Muscle of leg (tissue), 11 donors: ENCODE data around the gene DHX57. TPM values are rescaled to one million over a fixed set of nuclear protein-coding genes. Genes with fewer than 3 reads are reported as not detected.
A peak's percentile ranks its signal among the peaks of the same experiment; 100 is the strongest.

Experiments
- DNase-seq: peaks from one replicate; pipeline ENCODE4 v3.0.0; 2013
- H3K27ac ChIP-seq: one replicate; pipeline ENCODE4 v1.5.1; 2013; ENCODE audit warnings: mild to moderate bottlenecking, low read length, control low read depth
- H3K27me3 ChIP-seq: one replicate; pipeline ENCODE4 v1.6.1; 2013; ENCODE audit warnings: low read length; ENCODE audit not compliant: control insufficient read depth, insufficient read depth
- H3K36me3 ChIP-seq: one replicate; pipeline ENCODE4 v1.6.1; 2013; ENCODE audit warnings: low read length; ENCODE audit not compliant: control insufficient read depth, insufficient read depth
- H3K4me1 ChIP-seq: one replicate; pipeline ENCODE4 v1.6.1; 2013; ENCODE audit warnings: low read length; ENCODE audit not compliant: control insufficient read depth, insufficient read depth
- H3K4me3 ChIP-seq: one replicate; pipeline ENCODE4 v1.5.1; 2013; ENCODE audit warnings: low read length, control low read depth
- H3K9me3 ChIP-seq: replicated peaks from 2 replicates; pipeline ENCODE4 v1.6.1; 2013; ENCODE audit warnings: low read depth, low read length; ENCODE audit not compliant: control insufficient read depth
- WGBS: methylation state at CpG from one replicate; pipeline ENCODE4 v1.1.5; 2013; ENCODE audit warnings: missing lambda C conversion rate; ENCODE audit not compliant: insufficient coverage; 5-methylcytosine and 5-hydroxymethylcytosine counted together
- polyA plus RNA-seq, 8 donors: library from polyadenylated mRNA; unstranded; fragments of 120-200 nt; gene quantifications; one replicate each; pipeline versions ENCODE4 v1.2.1 to v1.2.3, GENCODE V29; 2013; ENCODE audit warnings: inconsistent platforms in 1 of 8, low replicate concordance in 1 of 8; ENCODE audit not compliant: insufficient read length in 8 of 8, insufficient read depth in 1 of 8
- total RNA-seq: library from RNA; stranded (reverse); fragments of 120-200 nt; gene quantifications from one replicate; pipeline ENCODE4 v1.2.4, GENCODE V29; 2013

The DHX57 gene
- total and polyA plus RNA-seq, 9 donors, result 16.9 to 24.8 (median 20.6) TPM

DNA sequence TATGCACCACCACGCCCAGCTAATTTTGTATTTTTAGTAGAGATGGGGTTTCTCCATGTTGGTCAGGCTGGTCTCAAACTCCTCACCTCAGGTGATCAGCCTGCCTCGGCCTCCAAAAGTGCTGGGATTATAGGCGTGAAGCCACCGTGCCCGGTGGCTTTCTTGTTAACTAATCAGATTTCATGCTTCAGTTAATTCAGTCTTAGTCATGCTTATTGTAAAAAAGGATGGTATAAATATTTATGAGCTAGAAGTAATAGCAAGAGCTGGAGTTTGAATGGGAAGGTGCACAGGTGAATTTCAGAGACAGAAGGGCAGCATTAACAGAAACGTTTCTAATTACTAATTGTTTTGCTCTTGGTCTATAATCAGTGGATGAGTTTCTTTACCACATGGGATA, 87.4 kb downstream of the DHX57 start:
- Histone ChIP-seq H3K27ac (no peak overlapping the region), H3K4me1 (peaks cover 5% of the 10 kb centered on the region), H3K36me3 (no peaks in the 10 kb centered on the region), H3K4me3 (no peak overlapping the region), H3K9me3 (no peaks in the 10 kb centered on the region), H3K27me3 (no peaks in the 10 kb centered on the region)
- no peak for DNase-seq
- WGBS, result 67% methylated on average over 1 of the region's 6 CpGs

GRCh38 chr2:38783586-38783985, 92.1 kb downstream of the DHX57 start:
- no peak overlapping the region for H3K4me3 ChIP-seq
- H3K27me3 ChIP-seq, result no peaks in the 10 kb centered on the region
- H3K27ac ChIP-seq, result no peak overlapping the region
- H3K36me3 ChIP-seq, result peaks cover 18% of the 10 kb centered on the region
- no peaks in the 10 kb centered on the region for H3K9me3 ChIP-seq
- H3K4me1 ChIP-seq, result peaks cover 9% of the 10 kb centered on the region
- DNase-seq, result no peak

DNA sequence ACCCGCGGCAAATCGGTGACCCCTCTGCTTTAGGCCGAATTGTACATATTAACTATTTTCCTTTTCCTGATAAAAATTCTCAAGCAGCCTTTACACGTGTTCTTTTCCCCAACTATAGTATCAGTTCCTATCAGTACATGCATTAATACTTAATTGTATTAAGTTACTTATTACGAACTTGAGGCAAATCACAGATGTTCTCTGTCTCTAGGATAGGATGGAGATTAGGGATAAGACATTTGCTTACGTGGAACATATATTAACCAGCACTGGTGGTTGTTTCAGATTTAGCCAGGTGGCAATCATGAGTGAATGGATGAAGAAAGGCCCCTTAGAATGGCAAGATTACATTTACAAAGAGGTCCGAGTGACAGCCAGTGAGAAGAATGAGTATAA, 97.0 kb downstream of the DHX57 start:
- WGBS, result no CpG with 5 or more reads among the region's 8 CpGs
- Histone ChIP-seq H3K9me3 (no peaks in the 10 kb centered on the region), H3K4me3 (peak overlapping the region; percentile 76), H3K4me1 (peaks cover 5% of the 10 kb centered on the region), H3K27ac (peak overlapping the region; percentile 87), H3K36me3 (peaks cover 18% of the 10 kb centered on the region), H3K27me3 (peaks cover 11% of the 10 kb centered on the region)
- no peak for DNase-seq

- WGBS, result 81% methylated on average over 9 of the region's 13 CpGs
- peaks cover 5% of the 10 kb centered on the region for H3K4me1 ChIP-seq
- no peaks in the 10 kb centered on the region for H3K9me3 ChIP-seq
- no peak for DNase-seq
- no peak overlapping the region for H3K4me3 ChIP-seq
- no peak overlapping the region for H3K27ac ChIP-seq
- H3K27me3 ChIP-seq, result peaks cover 11% of the 10 kb centered on the region
- peaks cover 15% of the 10 kb centered on the region for H3K36me3 ChIP-seq
Observed at GRCh38 chr2:38776531-38776930, 99.2 kb downstream of the DHX57 start.

- no peak for DNase-seq
- WGBS, result 89% methylated on average over 1 of the region's 7 CpGs
- no peak overlapping the region for H3K27ac ChIP-seq
- H3K4me3 ChIP-seq, result no peak overlapping the region
- no peaks in the 10 kb centered on the region for H3K9me3 ChIP-seq
- H3K36me3 ChIP-seq, result peaks cover 9% of the 10 kb centered on the region
- H3K4me1 ChIP-seq, result peaks cover 5% of the 10 kb centered on the region
- peaks cover 11% of the 10 kb centered on the region for H3K27me3 ChIP-seq
Observed at GRCh38 chr2:38775921-38776225, 99.9 kb downstream of the DHX57 start.

DNA sequence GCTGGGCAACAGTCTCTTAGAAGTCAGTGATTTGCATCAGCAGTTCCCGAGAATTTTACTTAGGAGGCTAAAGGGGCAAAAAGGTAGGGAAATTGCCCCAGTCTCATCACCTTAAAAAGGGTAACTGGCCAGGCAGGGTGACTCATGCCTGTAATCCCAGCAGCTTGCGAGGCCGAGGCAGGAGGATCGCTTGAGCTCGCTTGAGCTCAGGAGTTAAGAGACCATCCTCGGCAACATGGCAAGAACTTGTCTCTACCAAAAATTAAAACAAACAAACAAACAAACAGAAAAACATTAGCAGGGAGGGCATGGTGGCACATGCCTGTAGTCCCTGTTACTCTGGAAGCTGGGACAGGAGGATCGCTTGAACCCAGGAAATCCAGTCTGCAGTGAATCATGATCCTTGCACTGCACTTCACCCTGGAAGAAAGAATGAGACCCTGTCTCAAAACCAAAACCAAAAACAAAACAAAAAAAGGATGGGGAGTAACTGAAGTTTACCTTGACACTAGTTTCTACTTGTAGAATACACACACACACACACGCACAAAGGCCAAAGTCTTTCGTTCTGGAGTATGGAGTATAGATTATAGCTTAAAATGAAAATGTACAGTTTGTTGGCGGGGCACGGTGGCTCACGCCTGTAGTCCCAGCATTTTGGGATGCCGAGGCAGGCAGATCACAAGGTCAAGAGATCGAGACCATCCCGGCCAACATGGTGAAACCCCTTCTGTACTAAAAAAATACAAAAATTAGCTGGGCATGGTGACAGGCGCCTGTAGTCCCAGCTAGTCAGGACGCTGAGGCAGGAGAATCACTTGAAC, 100.4 kb downstream of the DHX57 start:
- Histone ChIP-seq H3K9me3 (no peaks in the 10 kb centered on the region), H3K27me3 (peaks cover 11% of the 10 kb centered on the region), H3K36me3 (peaks cover 3% of the 10 kb centered on the region), H3K4me1 (peaks cover 5% of the 10 kb centered on the region), H3K27ac (no peak overlapping the region), H3K4me3 (no peak overlapping the region)
- no peak for DNase-seq
- WGBS, result 83% methylated on average over 8 of the region's 17 CpGs

DNA sequence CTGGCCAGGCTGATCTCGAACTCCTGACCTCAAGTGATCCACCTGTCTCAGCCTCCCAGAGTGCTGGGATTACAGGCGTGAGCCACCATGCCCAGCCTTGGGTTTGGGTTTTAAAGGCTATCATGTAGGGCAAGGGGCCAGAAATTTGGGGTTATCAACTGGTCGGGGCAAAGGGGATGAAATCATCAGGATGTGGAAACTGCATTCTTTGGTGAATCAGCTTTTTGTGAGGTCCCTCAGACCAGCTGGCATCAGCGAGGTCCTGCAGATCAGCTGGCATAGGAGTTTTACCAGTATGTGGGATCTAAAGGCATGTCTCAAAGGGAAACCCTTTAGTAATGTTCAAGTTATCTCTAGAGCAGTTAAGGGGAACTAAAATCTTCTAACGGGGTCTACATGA, 104.1 kb downstream of the DHX57 start:
- no peaks in the 10 kb centered on the region for H3K9me3 ChIP-seq

GRCh38 chr2:38765551-38765950, 110.2 kb downstream of the DHX57 start:
- no peak for DNase-seq
- no peaks in the 10 kb centered on the region for H3K9me3 ChIP-seq
- H3K4me3 ChIP-seq, result no peak overlapping the region
- H3K36me3 ChIP-seq, result no peaks in the 10 kb centered on the region
- no peaks in the 10 kb centered on the region for H3K4me1 ChIP-seq
- no peak overlapping the region for H3K27ac ChIP-seq
- no peaks in the 10 kb centered on the region for H3K27me3 ChIP-seq
- WGBS, result 81% methylated on average over 3 of the region's 5 CpGs

More for the DNA sequence above, 104.1 kb downstream of the DHX57 start:
- H3K4me3 ChIP-seq, result no peak overlapping the region
- no peaks in the 10 kb centered on the region for H3K4me1 ChIP-seq
- DNase-seq, result no peak
- WGBS, result 70% methylated on average over 4 of the region's 5 CpGs
- H3K27ac ChIP-seq, result no peak overlapping the region
- no peaks in the 10 kb centered on the region for H3K36me3 ChIP-seq
- H3K27me3 ChIP-seq, result peaks cover 5% of the 10 kb centered on the region

DNA sequence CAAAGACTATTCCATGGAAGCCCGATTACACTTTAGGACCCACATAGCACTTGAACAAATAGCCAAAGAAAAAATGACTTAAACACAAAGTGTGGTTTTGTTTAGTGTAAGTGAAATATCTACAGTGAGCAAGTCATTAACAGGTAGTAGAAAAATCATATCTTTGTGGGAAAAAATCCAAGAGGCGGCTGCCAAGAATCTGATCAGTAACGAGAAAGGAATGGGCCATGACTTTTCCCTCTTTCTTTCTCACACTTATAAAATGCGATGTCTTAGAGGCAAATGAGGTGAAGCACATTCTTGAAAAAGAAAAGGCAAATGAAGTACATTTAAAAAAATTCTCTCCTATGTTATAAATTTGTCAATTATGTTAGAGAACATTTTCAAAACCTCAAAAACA, 110.6 kb downstream of the DHX57 start:
- H3K27ac ChIP-seq, result no peak overlapping the region
- no peak for DNase-seq
- no peaks in the 10 kb centered on the region for H3K36me3 ChIP-seq
- H3K4me3 ChIP-seq, result no peak overlapping the region
- H3K4me1 ChIP-seq, result no peaks in the 10 kb centered on the region
- no peaks in the 10 kb centered on the region for H3K9me3 ChIP-seq
- WGBS, result no CpG with 5 or more reads among the region's 4 CpGs
- H3K27me3 ChIP-seq, result no peaks in the 10 kb centered on the region

- Histone ChIP-seq H3K27me3 (no peaks in the 10 kb centered on the region), H3K4me3 (no peak overlapping the region), H3K27ac (no peak overlapping the region), H3K36me3 (no peaks in the 10 kb centered on the region), H3K4me1 (no peaks in the 10 kb centered on the region), H3K9me3 (no peaks in the 10 kb centered on the region)
- WGBS, result no CpG with 5 or more reads among the region's 4 CpGs
- no peak for DNase-seq
Observed at GRCh38 chr2:38763728-38764127, 112.0 kb downstream of the DHX57 start.

GRCh38 chr2:38763228-38763627, 112.5 kb downstream of the DHX57 start:
- H3K9me3 ChIP-seq, result no peaks in the 10 kb centered on the region
- no peaks in the 10 kb centered on the region for H3K27me3 ChIP-seq
- WGBS, result no CpG with 5 or more reads among the region's 2 CpGs
- H3K27ac ChIP-seq, result no peak overlapping the region
- no peak for DNase-seq
- H3K4me3 ChIP-seq, result no peak overlapping the region
- H3K4me1 ChIP-seq, result no peaks in the 10 kb centered on the region
- no peaks in the 10 kb centered on the region for H3K36me3 ChIP-seq
